ENCODE results near the gene RCN1. TPM values are rescaled to one million over a fixed set of nuclear protein-coding genes. Genes with fewer than 3 reads are reported as not detected.
"Not testable (repeated sequence)": the region's sequence is repeated elsewhere in the genome, so short reads cannot be mapped to it uniquely, and the experiment has no call there.

Gene RCN1
- total RNA-seq, result 401 and 433 TPM in 2 replicates

DNA sequence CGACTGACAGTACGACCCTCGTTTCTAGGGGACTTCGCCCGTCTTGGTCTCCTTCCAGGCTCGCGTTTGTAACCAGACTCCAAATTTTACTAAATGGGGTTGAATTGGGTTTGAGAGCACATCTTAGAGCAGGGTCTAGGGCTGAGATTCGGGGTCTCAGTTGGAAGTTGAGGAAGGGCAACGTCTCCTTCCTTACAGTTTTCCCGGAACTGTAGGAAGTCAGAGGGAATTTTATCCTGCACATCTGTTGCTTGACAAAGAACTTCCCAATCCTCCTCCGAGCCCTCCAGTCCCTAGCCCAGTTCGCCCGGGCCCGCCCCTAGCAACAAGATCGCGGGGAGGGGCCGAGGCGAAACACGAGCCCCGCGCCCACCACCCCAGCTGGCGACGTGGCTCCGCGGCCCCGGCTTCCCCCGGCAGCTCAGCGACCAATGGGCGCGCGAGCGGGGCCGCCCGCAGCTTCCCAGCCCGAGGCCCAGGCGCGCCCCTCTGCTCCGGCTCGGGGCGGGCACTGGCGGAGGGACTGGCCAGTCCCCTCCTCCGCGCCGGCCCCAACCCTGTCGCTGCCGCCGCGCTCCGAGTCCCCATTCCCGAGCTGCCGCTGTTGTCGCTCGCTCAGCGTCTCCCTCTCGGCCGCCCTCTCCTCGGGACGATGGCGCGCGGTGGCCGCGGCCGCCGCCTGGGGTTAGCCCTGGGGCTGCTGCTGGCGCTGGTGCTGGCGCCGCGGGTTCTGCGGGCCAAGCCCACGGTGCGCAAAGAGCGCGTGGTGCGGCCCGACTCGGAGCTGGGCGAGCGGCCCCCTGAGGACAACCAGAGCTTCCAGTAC lies at the start of gene RCN1:
RCN1 (plus strand) TSS at position 530 of the 826 bp plus-strand sequence; CDS start at position 653, 123 bp downstream.
- DNase-seq (ENCODE audit: low read depth, low spot score), result peak; percentile 67

DNA sequence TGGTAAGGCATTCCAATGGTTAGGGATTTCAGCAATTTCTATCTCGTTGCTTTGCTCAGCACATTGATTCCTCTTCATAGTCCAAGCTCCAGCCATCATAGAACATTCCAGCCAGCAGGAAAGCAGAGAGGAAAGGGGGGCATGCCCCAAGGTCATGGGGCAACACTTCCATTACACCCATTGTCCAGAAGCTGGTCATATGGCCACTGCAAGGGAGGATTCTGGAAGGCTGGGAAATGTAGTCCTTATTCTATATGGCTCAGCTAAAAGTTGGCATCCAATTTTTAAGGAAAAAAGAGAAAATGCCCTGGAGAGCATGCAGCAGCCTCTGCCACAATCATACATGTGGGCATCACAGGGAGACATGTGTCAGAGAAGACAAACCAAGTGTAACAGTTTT lies 47.1 kb upstream of the RCN1 start:
- DNase-seq (ENCODE audit: low read depth, low spot score), result no peak

DNA sequence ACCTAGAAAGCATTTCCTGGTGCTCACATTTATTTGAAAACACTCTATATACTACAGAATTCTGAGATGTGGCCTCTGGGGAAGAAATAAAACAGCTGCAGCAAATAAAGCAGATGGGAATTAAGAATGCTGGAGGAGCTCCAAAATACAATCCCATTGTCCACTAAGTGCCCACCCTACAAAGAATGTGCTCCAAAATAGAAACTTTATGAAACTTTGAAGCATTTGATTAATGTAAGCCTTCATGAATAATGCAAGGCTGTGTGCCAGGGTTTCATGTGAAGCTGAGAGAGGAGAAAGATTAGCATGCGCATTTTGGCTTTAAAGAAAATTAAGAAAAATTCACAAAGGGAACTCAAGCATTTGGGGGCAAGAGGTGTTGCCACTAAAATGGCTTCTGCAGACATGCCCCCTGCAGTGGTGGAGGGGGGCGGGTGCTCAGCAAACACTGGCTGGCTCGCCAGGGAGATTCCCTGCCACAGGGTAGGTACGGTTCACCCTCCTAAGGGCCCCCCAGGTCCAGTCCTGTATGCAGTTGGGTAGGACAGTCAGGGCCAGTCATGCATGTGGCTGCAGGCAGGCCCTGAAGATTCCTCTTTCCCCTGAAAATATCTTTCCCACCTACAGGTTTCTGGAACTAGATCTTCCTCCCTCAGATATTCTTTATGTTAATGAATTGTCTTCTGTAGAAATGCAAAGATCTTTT lies 46.6 kb upstream of the RCN1 start:
- no peak for DNase-seq (ENCODE audit: low read depth, low spot score)

DNA sequence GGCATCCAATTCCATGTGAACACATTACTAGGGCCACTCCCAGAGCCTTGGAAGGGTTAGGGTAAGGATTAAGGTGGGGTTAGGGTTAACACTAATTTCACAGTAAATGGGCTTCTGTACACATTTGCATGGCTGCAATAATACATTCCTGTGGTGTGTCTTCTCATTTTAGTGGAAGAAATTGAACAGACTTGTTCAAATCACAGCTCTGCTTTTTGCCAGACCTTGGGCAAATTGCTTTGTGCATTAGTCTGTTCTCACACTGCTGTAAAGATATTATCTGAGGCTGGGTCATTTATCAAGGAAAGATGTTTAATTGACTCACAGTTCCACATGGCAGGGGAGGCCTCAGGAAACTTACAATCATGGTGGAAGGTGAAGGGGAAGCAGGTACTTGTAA lies 45.4 kb upstream of the RCN1 start:
- no peak for DNase-seq (ENCODE audit: low read depth, low spot score)

DNA sequence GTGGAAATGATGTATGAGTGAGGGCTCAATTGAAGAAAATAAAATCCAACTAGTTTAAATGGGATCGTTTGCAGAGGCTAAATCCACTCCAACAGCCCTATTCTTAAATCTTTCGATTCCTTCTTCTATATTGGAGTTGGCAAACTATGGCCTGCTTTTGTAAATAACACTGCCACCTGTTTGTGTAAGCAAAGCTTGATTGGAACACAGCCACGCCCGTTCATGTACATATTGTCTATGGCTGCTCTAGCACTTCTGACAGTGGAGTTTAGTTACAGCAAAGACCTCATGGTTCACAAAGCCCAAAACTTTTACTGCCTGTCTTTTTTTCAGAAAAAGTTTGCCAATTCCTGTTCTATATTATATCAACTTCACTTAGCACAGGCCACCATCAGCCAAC lies 40.6 kb upstream of the RCN1 start:
- no peak for DNase-seq (ENCODE audit: low read depth, low spot score)

DNA sequence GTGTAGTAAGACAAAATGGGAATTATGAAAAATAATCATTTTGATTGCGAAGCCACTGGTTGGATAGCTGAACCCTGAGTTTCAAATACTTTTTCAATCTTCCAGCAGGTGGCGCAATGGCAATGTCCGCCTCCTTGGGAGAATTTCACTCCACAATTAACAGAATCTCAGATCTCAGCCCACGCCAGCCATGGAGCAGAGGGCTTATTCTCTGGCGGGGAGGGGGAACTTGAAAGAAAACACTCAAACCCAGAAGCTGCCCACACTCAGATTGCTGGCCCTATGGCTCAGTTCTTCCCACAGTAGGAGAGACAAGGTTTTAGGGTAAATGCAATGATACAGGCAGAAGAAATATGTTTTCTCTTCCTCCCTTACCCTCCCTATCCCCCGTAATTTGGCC lies 38.7 kb upstream of the RCN1 start:
- peak; percentile 13 for DNase-seq (ENCODE audit: low read depth, low spot score)

DNA sequence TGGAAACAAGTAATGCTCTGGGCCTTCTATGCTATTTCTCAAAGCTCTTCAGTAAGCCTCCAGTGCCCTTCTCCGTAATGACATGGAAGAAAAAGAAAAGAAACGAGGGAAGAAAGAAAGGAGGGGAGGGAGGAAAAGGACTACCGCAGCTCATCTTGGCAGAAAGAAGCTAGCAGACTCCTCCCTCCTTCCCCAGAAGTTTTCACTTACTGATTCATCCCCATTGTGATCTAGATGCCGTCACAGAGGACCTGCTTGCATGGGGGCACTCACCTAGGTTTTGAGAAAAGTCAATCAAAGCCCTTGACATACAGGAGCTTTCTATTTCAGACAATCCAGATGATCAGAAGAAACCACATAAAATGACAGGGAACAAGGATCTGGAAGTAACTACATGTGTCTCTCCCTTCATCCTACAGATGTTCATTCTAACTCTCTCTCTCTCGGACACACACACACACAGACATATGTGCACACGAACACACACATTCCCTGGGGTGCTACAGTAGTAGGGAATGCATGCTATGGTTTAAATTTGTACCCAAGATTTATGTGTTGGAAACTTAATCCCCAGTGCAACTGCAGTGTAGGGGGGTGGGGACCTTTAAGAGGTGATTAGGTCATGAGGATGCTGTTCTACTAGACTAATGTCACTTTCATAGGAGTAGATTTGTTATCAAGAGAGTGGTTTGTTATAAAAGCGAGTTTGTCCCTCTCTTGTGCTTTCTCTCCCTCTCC lies 37.6 kb upstream of the RCN1 start:
- DNase-seq (ENCODE audit: low read depth, low spot score), result no peak

DNA sequence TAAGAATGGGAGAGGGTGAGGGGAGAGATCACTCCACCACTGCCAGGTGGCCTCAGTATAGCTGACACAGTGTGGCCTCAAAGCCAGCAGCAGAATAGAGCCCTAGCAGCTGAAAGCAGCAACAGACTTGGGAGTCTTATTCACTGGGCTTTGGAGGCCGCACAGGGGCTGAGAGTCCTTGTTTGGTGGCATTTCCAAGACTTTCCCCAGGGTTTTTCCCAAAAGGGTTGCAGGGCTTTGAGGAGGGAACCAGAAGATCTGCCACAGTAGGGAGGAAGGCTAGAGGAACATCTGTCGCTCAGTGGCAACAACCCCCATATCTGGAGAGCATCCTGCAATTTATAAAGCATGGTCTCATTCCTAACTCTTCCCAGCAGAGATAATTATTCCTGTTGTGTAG lies 35.0 kb upstream of the RCN1 start:
- no peak for DNase-seq (ENCODE audit: low read depth, low spot score)

DNA sequence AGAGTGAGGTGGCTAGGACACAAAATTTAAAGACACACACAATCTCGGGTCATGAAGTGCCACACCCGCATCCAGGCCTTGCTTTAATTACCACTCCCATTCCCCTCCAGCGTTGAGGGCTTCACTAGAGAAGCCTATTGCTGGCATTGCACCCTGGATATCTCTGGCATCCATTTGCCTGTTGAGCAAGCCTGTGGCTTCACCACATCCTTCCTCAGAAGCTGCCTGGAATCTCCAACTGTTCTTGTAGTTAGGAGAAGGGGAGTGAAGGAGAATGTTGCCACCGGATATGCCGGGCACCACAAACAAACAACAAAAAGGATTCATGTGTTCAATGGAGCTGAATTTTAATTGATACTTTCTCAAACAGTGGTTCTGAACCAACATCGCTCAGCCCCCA lies 34.4 kb upstream of the RCN1 start:
- DNase-seq (ENCODE audit: low read depth, low spot score), result no peak

DNA sequence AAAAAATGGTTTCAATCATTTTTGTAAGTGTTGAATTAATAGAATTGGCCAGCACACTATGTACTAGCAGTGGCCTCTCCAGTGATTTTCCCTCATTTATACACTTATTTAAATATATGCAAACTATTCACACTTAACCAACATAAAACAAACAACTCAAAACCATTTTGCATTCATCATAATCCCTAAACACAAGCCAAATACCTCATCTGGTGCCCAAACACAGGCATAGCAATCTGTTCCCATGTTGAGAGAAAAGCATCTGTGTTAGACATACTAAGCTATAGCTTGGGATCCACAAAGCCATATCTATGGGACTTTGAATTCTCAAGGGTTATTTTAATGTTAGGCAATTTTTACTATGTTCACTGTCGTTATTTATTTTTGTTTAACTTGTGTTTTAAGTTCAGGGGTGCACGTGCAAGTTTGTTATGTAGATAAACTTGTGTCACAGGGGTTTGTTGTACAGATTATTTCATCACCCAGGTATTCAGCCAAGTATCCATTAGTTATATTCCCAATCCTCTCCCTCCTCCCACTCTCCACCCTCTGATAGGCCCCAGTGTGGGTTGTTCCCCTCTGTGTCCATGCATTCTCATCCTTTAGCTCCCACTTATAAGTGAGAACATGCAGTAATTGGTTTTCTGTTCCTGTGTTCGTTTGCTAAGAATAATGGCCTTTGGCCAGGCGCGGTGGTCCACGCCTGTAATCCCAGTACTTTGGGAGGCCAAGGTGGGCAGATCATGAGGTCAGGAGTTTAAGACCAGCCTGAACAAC lies 31.0 kb upstream of the RCN1 start:
- DNase-seq (ENCODE audit: low read depth, low spot score), result no peak

DNA sequence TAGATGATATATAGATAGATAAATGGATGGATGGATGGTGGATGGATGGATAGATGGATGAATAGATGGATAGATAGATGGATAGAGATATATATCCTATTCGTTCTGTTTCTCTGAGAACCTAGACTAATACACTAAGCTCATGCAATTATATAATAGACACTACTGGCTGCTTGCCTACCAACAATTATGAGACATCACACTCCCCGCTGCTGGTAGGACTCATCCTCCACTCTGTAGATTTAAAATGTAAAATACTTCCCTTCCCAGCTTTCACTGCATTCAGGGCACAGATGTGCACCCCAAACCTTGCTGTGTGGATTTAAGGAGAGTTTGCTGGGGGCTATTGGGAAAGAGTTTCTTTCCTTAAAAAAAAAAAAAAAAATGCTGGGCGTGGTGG lies 28.3 kb upstream of the RCN1 start:
- DNase-seq (ENCODE audit: low read depth, low spot score), result no peak

DNA sequence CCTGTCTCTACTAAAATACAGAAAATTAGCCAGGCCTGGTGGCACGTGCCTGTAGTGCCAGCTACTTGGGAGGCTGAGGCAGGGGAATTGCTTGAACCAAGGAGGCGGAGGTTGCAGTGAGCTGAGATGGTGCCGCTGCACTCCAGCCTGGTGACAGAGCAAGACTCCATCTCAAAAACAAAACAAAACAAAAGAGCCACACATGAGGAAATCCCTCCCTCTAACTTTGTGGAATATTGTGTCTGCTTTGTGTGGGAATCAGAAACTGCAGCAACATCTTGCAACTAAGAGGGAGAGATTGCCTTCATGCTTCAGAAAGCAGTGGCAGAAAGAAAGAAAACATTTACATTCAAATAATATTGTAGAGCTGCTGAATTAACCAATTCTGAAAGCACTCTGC lies 27.8 kb upstream of the RCN1 start:
- not testable (repeated sequence) for DNase-seq (ENCODE audit: low read depth, low spot score)

DNA sequence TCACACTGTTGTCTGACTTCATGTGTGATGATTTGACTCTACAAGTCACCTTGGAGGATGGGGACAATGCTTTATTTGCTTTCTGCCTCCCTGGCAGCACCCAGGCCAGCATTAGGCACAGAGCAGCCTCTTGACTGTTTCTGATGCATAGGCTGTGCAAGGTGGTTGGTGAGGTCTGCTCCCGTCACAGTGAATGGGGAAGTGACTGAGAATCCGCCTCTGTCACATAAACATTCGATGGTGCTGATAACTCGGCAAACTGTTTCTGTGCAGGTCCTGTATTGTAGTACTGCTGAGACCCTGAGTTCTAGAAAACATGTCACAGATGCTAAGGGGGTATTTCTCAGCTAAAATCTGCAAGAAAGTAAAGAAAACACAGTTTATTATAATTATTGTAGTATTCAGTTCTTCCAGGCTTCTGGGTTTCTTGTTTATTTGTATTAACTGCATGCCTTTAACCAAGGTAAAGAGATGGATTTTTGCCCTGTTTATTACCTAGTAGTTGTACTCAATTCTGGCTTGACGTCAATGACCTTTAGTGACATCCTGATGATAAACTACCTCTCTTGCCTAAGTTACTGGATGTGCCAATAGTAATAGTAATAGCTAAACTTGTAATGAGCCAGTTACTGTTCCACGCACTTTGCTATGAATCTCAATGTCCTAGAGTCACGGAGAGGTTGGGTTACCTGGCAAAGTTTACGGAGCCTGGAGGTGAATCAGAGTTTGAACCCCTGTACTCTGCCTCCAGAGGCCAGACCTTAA lies 24.8 kb upstream of the RCN1 start:
- no peak for DNase-seq (ENCODE audit: low read depth, low spot score)

DNA sequence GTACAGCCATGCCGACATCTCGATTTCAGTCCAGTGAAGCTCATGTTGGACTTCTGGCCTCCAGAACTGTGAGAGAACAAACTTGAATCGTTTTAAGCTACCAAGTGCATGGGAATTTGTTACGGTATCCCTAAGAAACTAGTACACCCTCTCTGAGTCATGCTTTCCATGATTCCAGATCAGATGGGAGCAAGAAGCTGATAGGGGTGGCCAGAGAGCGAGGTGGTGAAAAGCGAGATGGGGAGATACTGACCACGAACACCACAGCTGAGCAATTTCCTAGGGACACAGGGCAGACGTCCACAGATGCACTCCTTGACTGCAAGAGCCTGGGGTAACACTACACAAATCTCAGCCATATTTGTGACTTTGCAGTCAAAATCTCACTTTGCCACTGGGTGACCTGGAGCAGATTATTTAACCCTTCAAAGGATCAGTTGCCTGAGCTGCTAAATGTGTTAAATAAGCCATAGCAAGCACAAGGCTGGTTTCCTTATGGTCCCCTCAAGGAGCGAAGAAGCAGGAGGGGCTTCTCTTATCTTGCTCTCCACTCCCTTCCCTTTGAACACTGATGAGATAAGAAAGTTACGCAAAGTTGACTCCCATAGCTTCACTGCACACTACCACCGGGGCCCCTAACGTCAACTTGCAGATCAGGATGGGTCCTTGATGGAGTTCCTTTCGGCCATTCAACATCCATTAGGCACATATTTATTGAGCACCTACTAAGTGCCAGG lies 22.6 kb upstream of the RCN1 start:
- DNase-seq (ENCODE audit: low read depth, low spot score), result no peak

DNA sequence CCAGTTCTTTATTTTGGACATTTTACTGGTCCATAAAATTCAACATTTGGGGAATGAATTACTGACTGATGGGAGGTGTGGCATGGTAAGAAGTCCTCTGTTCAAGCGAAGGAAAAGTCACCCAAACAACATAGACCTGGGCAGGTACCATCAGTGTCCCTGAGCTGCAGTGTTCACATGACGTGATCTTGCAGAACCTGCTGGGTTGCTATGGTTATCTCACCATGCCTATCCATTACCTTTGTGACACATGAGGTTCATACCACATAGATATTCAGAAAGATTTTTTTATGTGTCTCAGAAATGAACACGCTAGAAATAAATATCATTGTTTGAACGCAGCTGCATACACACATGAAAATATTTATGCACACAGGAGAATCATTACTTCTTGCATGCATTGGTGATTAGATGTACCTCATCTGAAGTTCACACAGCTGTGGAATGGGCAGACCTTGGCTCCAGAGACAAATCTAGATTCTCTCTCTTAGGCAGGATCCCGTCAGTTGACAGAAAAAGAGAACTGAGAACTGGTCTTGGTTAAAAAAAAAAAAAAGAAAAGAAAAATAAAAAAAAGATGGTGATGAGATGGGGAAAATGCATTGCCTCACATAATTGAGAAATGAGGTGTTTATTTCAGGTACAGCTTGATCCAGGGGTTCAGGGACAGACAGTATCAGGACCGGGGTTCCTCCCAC lies 21.4 kb upstream of the RCN1 start:
- no peak for DNase-seq (ENCODE audit: low read depth, low spot score)

DNA sequence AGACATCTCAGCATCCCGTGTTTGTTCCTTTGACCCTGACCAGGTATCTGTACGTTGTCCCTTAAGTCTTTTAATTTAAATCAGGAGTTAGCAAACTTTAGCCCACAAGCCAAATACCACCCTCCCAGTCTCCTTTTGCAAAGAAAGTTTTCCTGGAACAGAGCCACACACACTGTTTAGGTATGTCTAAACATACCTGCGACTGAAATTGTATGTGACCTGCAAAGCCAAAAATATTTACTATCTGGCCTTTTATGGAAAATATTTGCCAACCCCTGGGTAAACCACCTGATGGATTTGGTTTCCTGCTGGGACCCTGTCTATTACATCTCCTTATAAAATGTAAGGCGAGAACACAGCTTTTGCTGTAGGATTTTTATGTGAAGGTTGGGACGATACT lies 20.2 kb upstream of the RCN1 start:
- no peak for DNase-seq (ENCODE audit: low read depth, low spot score)

DNA sequence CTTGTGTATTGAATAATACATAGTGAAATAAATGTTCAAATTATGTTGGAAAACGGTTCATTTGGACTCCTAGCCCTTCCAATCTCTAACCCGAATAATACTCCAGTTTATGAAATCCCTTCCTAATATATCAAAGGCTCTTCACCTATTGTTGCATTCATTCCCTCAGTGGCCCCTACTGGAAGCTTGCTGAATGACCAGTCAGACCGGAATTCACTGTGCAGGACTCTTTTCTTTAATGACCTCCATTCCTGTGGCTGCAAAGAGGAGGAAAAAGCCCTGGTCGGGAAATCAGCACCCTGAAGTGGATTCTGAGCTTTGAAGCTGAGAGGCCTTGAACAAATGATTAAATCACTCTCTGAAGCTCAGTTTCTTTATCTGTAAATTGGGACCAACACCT lies 19.1 kb upstream of the RCN1 start:
- DNase-seq (ENCODE audit: low read depth, low spot score), result no peak

DNA sequence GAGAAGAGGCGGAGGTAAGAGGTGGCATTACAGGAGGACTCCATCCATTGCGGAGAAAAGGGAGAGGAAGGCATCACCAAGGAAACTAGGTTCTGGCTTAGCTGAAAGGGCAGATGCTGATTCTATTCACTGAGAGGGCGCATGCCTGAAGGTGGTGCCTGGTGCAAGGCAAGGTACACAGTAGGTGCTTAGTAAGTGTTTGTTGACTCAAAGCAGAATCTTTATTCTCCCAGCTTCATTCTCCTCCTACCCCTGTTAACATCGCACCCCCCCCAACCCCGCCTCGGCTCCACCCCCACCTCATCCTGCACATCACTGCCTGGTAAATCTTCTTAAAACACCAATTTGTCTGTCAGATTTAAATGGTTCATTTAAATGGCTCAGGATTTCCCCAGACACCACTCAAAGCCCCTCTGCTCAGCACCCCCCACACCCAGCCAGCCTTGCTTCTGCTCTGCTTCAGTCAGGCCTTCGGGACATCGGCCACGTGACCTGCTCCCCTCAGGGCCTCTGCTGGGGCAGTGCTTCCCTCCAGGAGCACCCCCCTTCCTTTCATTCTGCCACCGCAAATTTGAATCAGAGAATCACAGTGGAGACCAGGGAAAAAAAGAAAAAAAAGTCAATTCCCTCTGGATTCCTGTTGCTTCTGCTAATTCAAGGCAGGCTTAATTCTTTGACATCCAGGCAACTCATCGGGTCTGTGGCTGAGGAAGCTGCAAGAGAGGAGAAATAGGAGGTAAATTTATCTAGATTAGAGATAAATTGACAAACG lies 17.8 kb upstream of the RCN1 start:
- no peak for DNase-seq (ENCODE audit: low read depth, low spot score)

DNA sequence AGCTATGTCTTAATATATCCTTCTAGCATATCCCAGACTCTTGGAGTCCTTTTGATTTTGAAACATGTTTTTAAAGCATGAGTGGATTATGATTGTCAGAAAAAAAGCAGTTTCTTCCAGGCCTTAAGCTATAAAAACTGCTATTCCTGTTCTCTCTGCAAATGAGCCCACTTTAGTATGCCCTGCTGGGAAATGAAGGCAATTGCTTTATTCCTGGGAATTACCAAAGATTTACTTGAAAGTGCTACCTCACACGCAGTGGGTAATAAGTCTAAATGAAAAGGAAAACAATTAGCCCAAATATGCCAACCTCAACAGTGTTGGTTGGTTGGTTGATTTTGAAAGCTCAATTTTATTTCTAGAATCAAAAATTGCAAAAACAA lies 17.2 kb upstream of the RCN1 start:
- no peak for DNase-seq (ENCODE audit: low read depth, low spot score)
